GM23338 (cell line): Measurements from ENCODE around the gene DCP2. TPM values are rescaled to one million over a fixed set of nuclear protein-coding genes. Genes with fewer than 3 reads are reported as not detected.

ENCODE experiments used
- ATAC-seq: fragments of 200-7000 bp; cut with Tn5 transposase; 3 replicates; pipeline ENCODE4 v1.9.1; 2020
- DNase-seq: peaks from one replicate; pipeline ENCODE4 v3.0.0-alpha.2; 2015; ENCODE audit warnings: low spot score
- H2AFZ ChIP-seq: fragments of 200-600 bp; sonication (generic); 2 replicates; pipeline ENCODE4 v1.8.0; 2016; ENCODE audit warnings: antibody characterized with exemption, mild to moderate bottlenecking, moderate library complexity
- H3F3A ChIP-seq: fragments of 200-600 bp; sonication (generic); replicated peaks from 2 replicates; pipeline ENCODE4 v1.8.0; 2017; ENCODE audit warnings: antibody characterized with exemption, mixed run types, low read depth
- H3K27ac ChIP-seq: fragments of 200-600 bp; sonication (generic); 2 replicates; pipeline ENCODE4 v1.6.1; 2016; ENCODE audit warnings: low read depth
- H3K27me3 ChIP-seq: fragments of 200-600 bp; sonication (generic); 2 replicates; pipeline ENCODE4 v1.8.0; 2016; ENCODE audit warnings: mild to moderate bottlenecking, mixed run types, moderate library complexity; ENCODE audit not compliant: insufficient read depth
- H3K36me3 ChIP-seq: fragments of 200-600 bp; sonication (generic); 2 replicates; pipeline ENCODE4 v1.8.0; 2016; ENCODE audit warnings: mild to moderate bottlenecking; ENCODE audit not compliant: insufficient read depth
- H3K4me1 ChIP-seq: fragments of 200-600 bp; sonication (generic); 2 replicates; pipeline ENCODE4 v1.8.0; 2016; ENCODE audit warnings: mild to moderate bottlenecking, moderate library complexity; ENCODE audit not compliant: insufficient read depth
- H3K4me2 ChIP-seq: fragments of 200-600 bp; sonication (generic); 2 replicates; pipeline ENCODE4 v1.7.1; 2017; ENCODE audit warnings: mixed run types
- H3K4me3 ChIP-seq: fragments of 200-600 bp; sonication (generic); 2 replicates; pipeline ENCODE4 v1.6.1; 2016; ENCODE audit warnings: mixed run types
- H3K79me2 ChIP-seq: fragments of 200-600 bp; sonication (generic); replicated peaks from 2 replicates; pipeline ENCODE4 v1.8.0; 2017; ENCODE audit warnings: mild to moderate bottlenecking; ENCODE audit not compliant: insufficient read depth
- H3K9me2 ChIP-seq: fragments of 200-600 bp; sonication (generic); 2 replicates; pipeline ENCODE4 v1.8.0; 2017; ENCODE audit not compliant: insufficient read depth
- H4K20me1 ChIP-seq: fragments of 200-600 bp; sonication (generic); replicated peaks from 2 replicates; pipeline ENCODE4 v1.8.0; 2017; ENCODE audit warnings: mild to moderate bottlenecking; ENCODE audit not compliant: insufficient read depth
- H3K27ac Mint-ChIP-seq: 2 replicates; pipeline ENCODE4 v1.8.0; 2020; ENCODE audit warnings: inconsistent platforms, mild to moderate bottlenecking, moderate library complexity, mixed read lengths
- H3K27me3 Mint-ChIP-seq: 3 replicates; pipeline ENCODE4 v1.8.0; 2022; ENCODE audit warnings: low read depth, mild to moderate bottlenecking, moderate library complexity, mixed read lengths, inconsistent platforms; ENCODE audit not compliant: insufficient read depth, poor library complexity
- H3K36me3 Mint-ChIP-seq: 3 replicates; pipeline ENCODE4 v1.8.0; 2021; ENCODE audit warnings: low read depth, mild to moderate bottlenecking, inconsistent platforms, moderate library complexity, mixed read lengths
- H3K4me1 Mint-ChIP-seq: 3 replicates; pipeline ENCODE4 v1.8.0; 2020; ENCODE audit warnings: mild to moderate bottlenecking, inconsistent platforms, mixed read lengths
- H3K4me3 Mint-ChIP-seq: 3 replicates; pipeline ENCODE4 v1.8.0; 2021; ENCODE audit warnings: moderate library complexity, mild to moderate bottlenecking, inconsistent platforms, mixed read lengths
- H3K9me3 Mint-ChIP-seq: 3 replicates; pipeline ENCODE4 v1.8.0; 2020; ENCODE audit warnings: moderate library complexity, mild to moderate bottlenecking, inconsistent platforms, mixed read lengths
- CREB1 ChIP-seq: fragments of 250-450 bp; sonication (Bioruptor Pico); IDR thresholded peaks from 2 replicates; pipeline ENCODE4 v1.5.0; 2020; ENCODE audit warnings: low read depth, mild to moderate bottlenecking, moderate library complexity
- EZH2 ChIP-seq: fragments of 200-600 bp; sonication (generic); IDR thresholded peaks from one replicate; pipeline ENCODE4 v1.8.0; 2017; ENCODE audit warnings: antibody characterized with exemption, mild to moderate bottlenecking, low read depth; ENCODE audit not compliant: unreplicated experiment
- EZH2phosphoT487 ChIP-seq: fragments of 200-600 bp; sonication (generic); IDR thresholded peaks from one replicate; pipeline ENCODE4 v1.8.1; 2018; ENCODE audit warnings: antibody characterized with exemption; ENCODE audit not compliant: unreplicated experiment
- JUNB ChIP-seq: IDR thresholded peaks from one replicate; pipeline ENCODE4 v1.6.1; 2016; ENCODE audit warnings: antibody characterized with exemption; ENCODE audit not compliant: unreplicated experiment
- POLR2AphosphoS5 ChIP-seq: IDR thresholded peaks from 2 replicates; pipeline ENCODE4 v1.6.1; 2016; ENCODE audit warnings: antibody characterized with exemption, low read depth
- STAT1 ChIP-seq: IDR thresholded peaks from one replicate; pipeline ENCODE4 v1.6.1; 2016; ENCODE audit warnings: antibody characterized with exemption; ENCODE audit not compliant: unreplicated experiment
- ZNF114 ChIP-seq: fragments of 250-450 bp; sonication (Bioruptor Pico); IDR thresholded peaks from 2 replicates; pipeline ENCODE4 v1.5.0; 2020; ENCODE audit warnings: mild to moderate bottlenecking, moderate library complexity
- ZNF331 ChIP-seq: fragments of 250-450 bp; sonication (Bioruptor Pico); IDR thresholded peaks from 2 replicates; pipeline ENCODE4 v1.5.0; 2020; ENCODE audit warnings: low read depth, mild to moderate bottlenecking, moderate library complexity
- polyA plus RNA-seq: library from polyadenylated mRNA; unstranded; fragments of >200 nt; fragmentation: Nextera tagmentation; extraction: Ambion mirVana; gene quantifications from 2 replicates; pipeline ENCODE4 v1.2.1, GENCODE V29; 2016
- total RNA-seq: library from RNA; depleted of rRNA; stranded (reverse); fragments of >200 nt; shearing (Covaris generic); gene quantifications from 2 replicates; pipeline ENCODE4 v1.2.3, GENCODE V29; 2014
- TF ChIP-seq, protein P1 (sequence below): fragments of 250-450 bp; sonication (Bioruptor Pico); IDR thresholded peaks from 2 replicates; pipeline ENCODE4 v1.5.0; 2020; ENCODE audit warnings: mild to moderate bottlenecking, moderate library complexity
- TF ChIP-seq, protein P2 (sequence below): IDR thresholded peaks from one replicate; pipeline ENCODE4 v1.6.1; 2018; ENCODE audit warnings: antibody characterized with exemption; ENCODE audit not compliant: unreplicated experiment
- TF ChIP-seq, protein P3 (sequence below): IDR thresholded peaks from 2 replicates; pipeline ENCODE4 v1.6.1; 2016; ENCODE audit warnings: antibody characterized with exemption
- TF ChIP-seq, protein P4 (sequence below), 2 experiments: fragments of 200-600 bp in 1 of 2; sonication (generic) in 1 of 2; conservative IDR thresholded peaks; 2 replicates each; pipeline versions ENCODE4 v1.5.1 to v1.6.1; 2016 to 2017; ENCODE audit warnings: antibody characterized with exemption in 2 of 2, low read depth in 2 of 2, mild to moderate bottlenecking in 2 of 2, moderate library complexity in 1 of 2

DCP2 gene
- total and polyA plus RNA-seq, 2 experiments from 2014 or later: 96.6 to 165 TPM

DNA sequence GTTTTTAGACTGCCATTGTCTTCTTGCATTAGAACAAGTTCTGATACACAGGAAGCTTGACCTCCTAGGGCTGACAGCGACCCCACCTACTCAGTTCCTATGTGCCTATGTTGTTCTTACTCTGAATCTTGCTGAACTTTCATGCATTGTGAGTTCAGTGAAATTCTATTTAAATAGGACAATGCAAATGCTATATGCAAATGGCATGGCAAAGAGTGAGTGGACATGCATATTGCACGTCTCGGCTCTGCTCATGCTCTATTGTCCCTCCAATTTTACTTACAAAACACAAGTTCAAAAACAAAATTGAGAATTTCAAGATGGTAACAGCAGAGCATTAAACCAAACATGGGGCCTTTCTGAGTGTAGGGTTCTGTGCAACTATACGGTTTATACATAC is 5.3 kb upstream of the DCP2 start (continued):
- TF ChIP-seq, protein P1, sequence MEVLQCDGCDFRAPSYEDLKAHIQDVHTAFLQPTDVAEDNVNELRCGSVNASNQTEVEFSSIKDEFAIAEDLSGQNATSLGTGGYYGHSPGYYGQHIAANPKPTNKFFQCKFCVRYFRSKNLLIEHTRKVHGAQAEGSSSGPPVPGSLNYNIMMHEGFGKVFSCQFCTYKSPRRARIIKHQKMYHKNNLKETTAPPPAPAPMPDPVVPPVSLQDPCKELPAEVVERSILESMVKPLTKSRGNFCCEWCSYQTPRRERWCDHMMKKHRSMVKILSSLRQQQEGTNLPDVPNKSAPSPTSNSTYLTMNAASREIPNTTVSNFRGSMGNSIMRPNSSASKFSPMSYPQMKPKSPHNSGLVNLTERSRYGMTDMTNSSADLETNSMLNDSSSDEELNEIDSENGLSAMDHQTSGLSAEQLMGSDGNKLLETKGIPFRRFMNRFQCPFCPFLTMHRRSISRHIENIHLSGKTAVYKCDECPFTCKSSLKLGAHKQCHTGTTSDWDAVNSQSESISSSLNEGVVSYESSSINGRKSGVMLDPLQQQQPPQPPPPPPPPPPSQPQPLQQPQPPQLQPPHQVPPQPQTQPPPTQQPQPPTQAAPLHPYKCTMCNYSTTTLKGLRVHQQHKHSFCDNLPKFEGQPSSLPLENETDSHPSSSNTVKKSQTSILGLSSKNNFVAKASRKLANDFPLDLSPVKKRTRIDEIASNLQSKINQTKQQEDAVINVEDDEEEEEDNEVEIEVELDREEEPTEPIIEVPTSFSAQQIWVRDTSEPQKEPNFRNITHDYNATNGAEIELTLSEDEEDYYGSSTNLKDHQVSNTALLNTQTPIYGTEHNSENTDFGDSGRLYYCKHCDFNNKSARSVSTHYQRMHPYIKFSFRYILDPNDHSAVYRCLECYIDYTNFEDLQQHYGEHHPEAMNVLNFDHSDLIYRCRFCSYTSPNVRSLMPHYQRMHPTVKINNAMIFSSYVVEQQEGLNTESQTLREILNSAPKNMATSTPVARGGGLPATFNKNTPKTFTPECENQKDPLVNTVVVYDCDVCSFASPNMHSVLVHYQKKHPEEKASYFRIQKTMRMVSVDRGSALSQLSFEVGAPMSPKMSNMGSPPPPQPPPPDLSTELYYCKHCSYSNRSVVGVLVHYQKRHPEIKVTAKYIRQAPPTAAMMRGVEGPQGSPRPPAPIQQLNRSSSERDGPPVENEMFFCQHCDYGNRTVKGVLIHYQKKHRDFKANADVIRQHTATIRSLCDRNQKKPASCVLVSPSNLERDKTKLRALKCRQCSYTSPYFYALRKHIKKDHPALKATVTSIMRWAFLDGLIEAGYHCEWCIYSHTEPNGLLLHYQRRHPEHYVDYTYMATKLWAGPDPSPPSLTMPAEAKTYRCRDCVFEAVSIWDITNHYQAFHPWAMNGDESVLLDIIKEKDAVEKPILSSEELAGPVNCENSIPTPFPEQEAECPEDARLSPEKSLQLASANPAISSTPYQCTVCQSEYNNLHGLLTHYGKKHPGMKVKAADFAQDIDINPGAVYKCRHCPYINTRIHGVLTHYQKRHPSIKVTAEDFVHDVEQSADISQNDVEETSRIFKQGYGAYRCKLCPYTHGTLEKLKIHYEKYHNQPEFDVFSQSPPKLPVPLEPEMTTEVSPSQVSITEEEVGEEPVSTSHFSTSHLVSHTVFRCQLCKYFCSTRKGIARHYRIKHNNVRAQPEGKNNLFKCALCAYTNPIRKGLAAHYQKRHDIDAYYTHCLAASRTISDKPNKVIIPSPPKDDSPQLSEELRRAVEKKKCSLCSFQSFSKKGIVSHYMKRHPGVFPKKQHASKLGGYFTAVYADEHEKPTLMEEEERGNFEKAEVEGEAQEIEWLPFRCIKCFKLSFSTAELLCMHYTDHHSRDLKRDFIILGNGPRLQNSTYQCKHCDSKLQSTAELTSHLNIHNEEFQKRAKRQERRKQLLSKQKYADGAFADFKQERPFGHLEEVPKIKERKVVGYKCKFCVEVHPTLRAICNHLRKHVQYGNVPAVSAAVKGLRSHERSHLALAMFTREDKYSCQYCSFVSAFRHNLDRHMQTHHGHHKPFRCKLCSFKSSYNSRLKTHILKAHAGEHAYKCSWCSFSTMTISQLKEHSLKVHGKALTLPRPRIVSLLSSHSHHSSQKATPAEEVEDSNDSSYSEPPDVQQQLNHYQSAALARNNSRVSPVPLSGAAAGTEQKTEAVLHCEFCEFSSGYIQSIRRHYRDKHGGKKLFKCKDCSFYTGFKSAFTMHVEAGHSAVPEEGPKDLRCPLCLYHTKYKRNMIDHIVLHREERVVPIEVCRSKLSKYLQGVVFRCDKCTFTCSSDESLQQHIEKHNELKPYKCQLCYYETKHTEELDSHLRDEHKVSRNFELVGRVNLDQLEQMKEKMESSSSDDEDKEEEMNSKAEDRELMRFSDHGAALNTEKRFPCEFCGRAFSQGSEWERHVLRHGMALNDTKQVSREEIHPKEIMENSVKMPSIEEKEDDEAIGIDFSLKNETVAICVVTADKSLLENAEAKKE (CRISPR knock-in tag): no peak
- TF ChIP-seq, protein P2, sequence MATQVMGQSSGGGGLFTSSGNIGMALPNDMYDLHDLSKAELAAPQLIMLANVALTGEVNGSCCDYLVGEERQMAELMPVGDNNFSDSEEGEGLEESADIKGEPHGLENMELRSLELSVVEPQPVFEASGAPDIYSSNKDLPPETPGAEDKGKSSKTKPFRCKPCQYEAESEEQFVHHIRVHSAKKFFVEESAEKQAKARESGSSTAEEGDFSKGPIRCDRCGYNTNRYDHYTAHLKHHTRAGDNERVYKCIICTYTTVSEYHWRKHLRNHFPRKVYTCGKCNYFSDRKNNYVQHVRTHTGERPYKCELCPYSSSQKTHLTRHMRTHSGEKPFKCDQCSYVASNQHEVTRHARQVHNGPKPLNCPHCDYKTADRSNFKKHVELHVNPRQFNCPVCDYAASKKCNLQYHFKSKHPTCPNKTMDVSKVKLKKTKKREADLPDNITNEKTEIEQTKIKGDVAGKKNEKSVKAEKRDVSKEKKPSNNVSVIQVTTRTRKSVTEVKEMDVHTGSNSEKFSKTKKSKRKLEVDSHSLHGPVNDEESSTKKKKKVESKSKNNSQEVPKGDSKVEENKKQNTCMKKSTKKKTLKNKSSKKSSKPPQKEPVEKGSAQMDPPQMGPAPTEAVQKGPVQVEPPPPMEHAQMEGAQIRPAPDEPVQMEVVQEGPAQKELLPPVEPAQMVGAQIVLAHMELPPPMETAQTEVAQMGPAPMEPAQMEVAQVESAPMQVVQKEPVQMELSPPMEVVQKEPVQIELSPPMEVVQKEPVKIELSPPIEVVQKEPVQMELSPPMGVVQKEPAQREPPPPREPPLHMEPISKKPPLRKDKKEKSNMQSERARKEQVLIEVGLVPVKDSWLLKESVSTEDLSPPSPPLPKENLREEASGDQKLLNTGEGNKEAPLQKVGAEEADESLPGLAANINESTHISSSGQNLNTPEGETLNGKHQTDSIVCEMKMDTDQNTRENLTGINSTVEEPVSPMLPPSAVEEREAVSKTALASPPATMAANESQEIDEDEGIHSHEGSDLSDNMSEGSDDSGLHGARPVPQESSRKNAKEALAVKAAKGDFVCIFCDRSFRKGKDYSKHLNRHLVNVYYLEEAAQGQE: no peak
- TF ChIP-seq ZNF331 (CRISPR knock-in tag): no peak
- TF ChIP-seq CREB1: no peak
- TF ChIP-seq POLR2AphosphoS5: no peak

DNA sequence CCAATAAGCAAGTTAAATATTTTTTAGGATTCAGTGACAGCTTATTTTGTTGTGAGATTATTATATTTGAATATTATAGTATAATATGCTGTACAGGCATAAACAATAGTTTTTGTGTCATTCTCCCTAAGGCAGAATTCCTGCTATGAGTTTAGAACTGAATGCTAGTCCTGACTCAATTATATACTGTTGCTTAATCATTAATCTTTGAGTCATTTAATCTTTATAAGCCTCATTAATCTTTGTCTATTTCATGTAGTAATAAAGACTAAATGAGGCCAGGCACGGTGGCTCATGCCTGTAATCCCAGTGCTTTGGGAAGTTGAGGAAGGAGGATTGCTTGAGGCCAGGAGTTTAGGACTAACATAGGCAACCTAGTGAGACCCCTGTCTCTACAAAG is 3.6 kb upstream of the DCP2 start:
- H3K36me3 ChIP-seq: no peaks in the 10 kb centered on the region
- Mint-ChIP-seq H3K27me3 (peaks cover 18% of the 10 kb centered on the region), H3K4me1 (peaks cover 25% of the 10 kb centered on the region), H3K27ac (no peak overlapping the region), H3K4me3 (no peak overlapping the region), H3K9me3 (no peaks in the 10 kb centered on the region), H3K36me3 (peaks cover 2% of the 10 kb centered on the region; the same call in 1 of the 3 replicates)
- DNase-seq (no peak), ATAC-seq (no peak)
- H4K20me1 ChIP-seq: no peaks in the 10 kb centered on the region
- peaks cover 16% of the 10 kb centered on the region for H3K4me1 ChIP-seq
- peaks cover 11% of the 10 kb centered on the region for H3K79me2 ChIP-seq
- H3F3A ChIP-seq: no peaks in the 10 kb centered on the region
- 0 out of 2 replicates have a peak, but pooled peaks cover 3% of the 10 kb centered on the region for H3K9me2 ChIP-seq
- no peak overlapping the region for H3K4me3 ChIP-seq
- no peak overlapping the region for H3K4me2 ChIP-seq
- H2AFZ ChIP-seq: no peak overlapping the region
- no peak overlapping the region for H3K27ac ChIP-seq
- H3K27me3 ChIP-seq: no peaks in the 10 kb centered on the region
- TF ChIP-seq EZH2 (no peak), STAT1 (no peak), EZH2phosphoT487 (no peak), ZNF114 (CRISPR knock-in tag) (no peak), JUNB (no peak)
- TF ChIP-seq, protein P3, sequence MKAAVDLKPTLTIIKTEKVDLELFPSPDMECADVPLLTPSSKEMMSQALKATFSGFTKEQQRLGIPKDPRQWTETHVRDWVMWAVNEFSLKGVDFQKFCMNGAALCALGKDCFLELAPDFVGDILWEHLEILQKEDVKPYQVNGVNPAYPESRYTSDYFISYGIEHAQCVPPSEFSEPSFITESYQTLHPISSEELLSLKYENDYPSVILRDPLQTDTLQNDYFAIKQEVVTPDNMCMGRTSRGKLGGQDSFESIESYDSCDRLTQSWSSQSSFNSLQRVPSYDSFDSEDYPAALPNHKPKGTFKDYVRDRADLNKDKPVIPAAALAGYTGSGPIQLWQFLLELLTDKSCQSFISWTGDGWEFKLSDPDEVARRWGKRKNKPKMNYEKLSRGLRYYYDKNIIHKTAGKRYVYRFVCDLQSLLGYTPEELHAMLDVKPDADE: no peak
- TF ChIP-seq, protein P4, sequence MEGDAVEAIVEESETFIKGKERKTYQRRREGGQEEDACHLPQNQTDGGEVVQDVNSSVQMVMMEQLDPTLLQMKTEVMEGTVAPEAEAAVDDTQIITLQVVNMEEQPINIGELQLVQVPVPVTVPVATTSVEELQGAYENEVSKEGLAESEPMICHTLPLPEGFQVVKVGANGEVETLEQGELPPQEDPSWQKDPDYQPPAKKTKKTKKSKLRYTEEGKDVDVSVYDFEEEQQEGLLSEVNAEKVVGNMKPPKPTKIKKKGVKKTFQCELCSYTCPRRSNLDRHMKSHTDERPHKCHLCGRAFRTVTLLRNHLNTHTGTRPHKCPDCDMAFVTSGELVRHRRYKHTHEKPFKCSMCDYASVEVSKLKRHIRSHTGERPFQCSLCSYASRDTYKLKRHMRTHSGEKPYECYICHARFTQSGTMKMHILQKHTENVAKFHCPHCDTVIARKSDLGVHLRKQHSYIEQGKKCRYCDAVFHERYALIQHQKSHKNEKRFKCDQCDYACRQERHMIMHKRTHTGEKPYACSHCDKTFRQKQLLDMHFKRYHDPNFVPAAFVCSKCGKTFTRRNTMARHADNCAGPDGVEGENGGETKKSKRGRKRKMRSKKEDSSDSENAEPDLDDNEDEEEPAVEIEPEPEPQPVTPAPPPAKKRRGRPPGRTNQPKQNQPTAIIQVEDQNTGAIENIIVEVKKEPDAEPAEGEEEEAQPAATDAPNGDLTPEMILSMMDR (conservative IDR thresholded peaks at IDR 0.05; ENCODE audit: low read depth in 2 of 2): no peak
